ENCODE data around the gene BMERB1. TPM values are rescaled to one million over a fixed set of nuclear protein-coding genes. Genes with fewer than 3 reads are reported as not detected.
"Not testable (repeated sequence)": the region's sequence is repeated elsewhere in the genome, so short reads cannot be mapped to it uniquely, and the experiment has no call there.

The BMERB1 gene
- total and polyA plus RNA-seq, 8 donors: 4.6 to 99.5 (median 25.6) TPM

- Histone ChIP-seq H3K4me1 (peaks cover 0 to 5% (median 2%) of the 10 kb centered on the region in 4 donors), H3K27me3 (no peaks in the 10 kb centered on the region), H3K36me3 (peaks cover 41 to 100% (median 100%) of the 10 kb centered on the region in 4 donors), H3K4me3 (no peak overlapping the region), H3K9me3 (no peaks in the 10 kb centered on the region), H3K27ac (no peak overlapping the region)
- no peak for DNase-seq
- no peak for TF ChIP-seq CTCF (IDR thresholded peaks at IDR 0.05)
- TF ChIP-seq POLR2AphosphoS5 (IDR thresholded peaks at IDR 0.05): no peak
- no peak for TF ChIP-seq EP300 (IDR thresholded peaks at IDR 0.05)
- no peak for TF ChIP-seq POLR2A (IDR thresholded peaks at IDR 0.05)
- 70 to 86% (median 82%) methylated on average over 14 of the region's 14 CpGs for WGBS, 5 donors
- intact Hi-C loops (cut with DNase I; ENCODE audit: low total_unique reads): no loop called here
These were observed 170.4 kb downstream of the BMERB1 start for GRCh38 chr16:15604460-15605440.

- TF ChIP-seq POLR2A (IDR thresholded peaks at IDR 0.05) (no peak), EP300 (IDR thresholded peaks at IDR 0.05) (no peak), CTCF (IDR thresholded peaks at IDR 0.05) (no peak), POLR2AphosphoS5 (IDR thresholded peaks at IDR 0.05) (no peak)
- Histone ChIP-seq H3K4me3 (no peak overlapping the region), H3K9me3 (no peaks in the 10 kb centered on the region), H3K27ac (peak overlapping the region in 1 of 5 donors; percentile 49), H3K36me3 (peaks cover 48 to 100% (median 100%) of the 10 kb centered on the region in 4 donors), H3K4me1 (peaks cover 0 to 5% (median 2%) of the 10 kb centered on the region in 4 donors), H3K27me3 (no peaks in the 10 kb centered on the region)
- WGBS, 5 donors: 84 to 96% (median 91%) methylated on average over 13 of the region's 13 CpGs
- DNase-seq: no peak
- intact Hi-C loops (cut with DNase I; ENCODE audit: low total_unique reads): no loop called here
These were observed 171.6 kb downstream of the BMERB1 start for GRCh38 chr16:15605839-15606517.

- no peak for DNase-seq
- H3K36me3 ChIP-seq: peaks cover 46 to 100% (median 100%) of the 10 kb centered on the region in 4 donors
- intact Hi-C loops (cut with DNase I; ENCODE audit: low total_unique reads): no loop called here
- TF ChIP-seq EP300 (IDR thresholded peaks at IDR 0.05) (no peak), POLR2AphosphoS5 (IDR thresholded peaks at IDR 0.05) (no peak), CTCF (IDR thresholded peaks at IDR 0.05) (no peak), POLR2A (IDR thresholded peaks at IDR 0.05) (no peak)
- 88 to 97% (median 96%) methylated on average over 5 of the region's 5 CpGs for WGBS, 5 donors
- peaks cover 0 to 5% (median 2%) of the 10 kb centered on the region in 4 donors for H3K4me1 ChIP-seq
- H3K27me3 ChIP-seq: no peaks in the 10 kb centered on the region
- peak overlapping the region in 3 of 5 donors; percentile 4 to 49 (median 37) for H3K27ac ChIP-seq
- no peak overlapping the region for H3K4me3 ChIP-seq
- no peaks in the 10 kb centered on the region for H3K9me3 ChIP-seq
These were observed 172.3 kb downstream of the BMERB1 start for GRCh38 chr16:15606518-15607220.

GRCh38 chr16:15607221-15607699 is 172.9 kb downstream of the BMERB1 start:
- H3K9me3 ChIP-seq; H3K4me1 ChIP-seq; H3K27me3 ChIP-seq; intact Hi-C loops (cut with DNase I; ENCODE audit: low total_unique reads); DNase-seq; H3K4me3 ChIP-seq: not testable (repeated sequence)
- 93 to 98% (median 94%) methylated on average over 12 of the region's 12 CpGs for WGBS, 5 donors
- Histone ChIP-seq H3K36me3 (peaks cover 47 to 100% (median 100%) of the 10 kb centered on the region in 4 donors), H3K27ac (peak overlapping the region in 3 of 5 donors; percentile 4 to 49 (median 37))
